Measurements from ENCODE around the gene GSTT2.

DNA sequence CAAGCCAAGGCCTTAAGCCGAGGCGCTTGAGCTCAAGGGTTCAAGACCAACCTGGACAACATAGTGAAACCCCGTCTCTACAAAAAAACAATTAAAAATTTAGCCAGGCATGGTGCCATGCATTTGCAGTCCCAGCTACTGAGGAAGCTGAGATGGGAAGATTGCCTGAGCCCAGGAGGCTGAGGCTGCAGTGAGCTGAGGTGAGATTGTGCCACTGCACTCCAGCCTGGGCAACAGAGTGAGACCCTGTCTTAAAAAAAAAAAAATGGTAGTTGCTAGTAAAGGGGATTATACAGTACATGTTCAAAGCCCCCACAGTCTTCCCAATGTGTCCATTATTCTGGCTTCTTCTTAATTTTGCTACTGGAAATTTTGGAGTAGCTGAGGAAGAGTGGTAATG lies 49.4 kb downstream of the GSTT2 start:
- TF ChIP-seq, protein P1, sequence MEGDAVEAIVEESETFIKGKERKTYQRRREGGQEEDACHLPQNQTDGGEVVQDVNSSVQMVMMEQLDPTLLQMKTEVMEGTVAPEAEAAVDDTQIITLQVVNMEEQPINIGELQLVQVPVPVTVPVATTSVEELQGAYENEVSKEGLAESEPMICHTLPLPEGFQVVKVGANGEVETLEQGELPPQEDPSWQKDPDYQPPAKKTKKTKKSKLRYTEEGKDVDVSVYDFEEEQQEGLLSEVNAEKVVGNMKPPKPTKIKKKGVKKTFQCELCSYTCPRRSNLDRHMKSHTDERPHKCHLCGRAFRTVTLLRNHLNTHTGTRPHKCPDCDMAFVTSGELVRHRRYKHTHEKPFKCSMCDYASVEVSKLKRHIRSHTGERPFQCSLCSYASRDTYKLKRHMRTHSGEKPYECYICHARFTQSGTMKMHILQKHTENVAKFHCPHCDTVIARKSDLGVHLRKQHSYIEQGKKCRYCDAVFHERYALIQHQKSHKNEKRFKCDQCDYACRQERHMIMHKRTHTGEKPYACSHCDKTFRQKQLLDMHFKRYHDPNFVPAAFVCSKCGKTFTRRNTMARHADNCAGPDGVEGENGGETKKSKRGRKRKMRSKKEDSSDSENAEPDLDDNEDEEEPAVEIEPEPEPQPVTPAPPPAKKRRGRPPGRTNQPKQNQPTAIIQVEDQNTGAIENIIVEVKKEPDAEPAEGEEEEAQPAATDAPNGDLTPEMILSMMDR (IDR thresholded peaks at IDR 0.05; ENCODE audit: insufficient read depth, low read depth, low read length): no peak
- TF ChIP-seq EZH2 (IDR thresholded peaks at IDR 0.05; ENCODE audit: insufficient read depth, low read length): no peak

Data from astrocyte (in vitro differentiated cells and primary cell).